CD4-positive, alpha-beta T cell treated with Interleukin-15 for 4 hours (primary cell): ENCODE measurements around the gene INTS11.

Experiments used
- DNase-seq: peaks from one replicate; pipeline ENCODE4 v3.0.0-alpha.2; 2020; ENCODE audit warnings: low spot score

Gene INTS11

GRCh38 chr1:1312450-1313314 is 11.8 kb downstream of the INTS11 start:
- DNase-seq: no peak

- DNase-seq: no peak
These were observed 13.1 kb downstream of the INTS11 start for GRCh38 chr1:1311107-1312104.

- no peak for DNase-seq
These were observed 13.9 kb downstream of the INTS11 start for GRCh38 chr1:1310476-1311053.

DNA sequence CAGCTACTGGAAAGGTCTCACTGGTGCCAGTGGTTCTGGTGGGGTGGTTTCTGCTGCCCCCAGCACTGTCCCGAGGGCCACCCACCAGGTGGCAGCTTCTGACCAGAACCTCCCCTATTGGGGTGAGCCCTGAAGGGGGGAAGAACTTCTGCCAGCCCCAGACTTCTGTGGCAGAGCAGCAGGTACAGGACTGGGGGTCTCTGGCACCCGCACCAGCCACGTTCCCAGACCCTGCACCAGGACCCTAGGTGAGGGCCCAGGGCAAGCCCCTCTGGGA is 14.4 kb downstream of the INTS11 start:
- DNase-seq: no peak

DNA sequence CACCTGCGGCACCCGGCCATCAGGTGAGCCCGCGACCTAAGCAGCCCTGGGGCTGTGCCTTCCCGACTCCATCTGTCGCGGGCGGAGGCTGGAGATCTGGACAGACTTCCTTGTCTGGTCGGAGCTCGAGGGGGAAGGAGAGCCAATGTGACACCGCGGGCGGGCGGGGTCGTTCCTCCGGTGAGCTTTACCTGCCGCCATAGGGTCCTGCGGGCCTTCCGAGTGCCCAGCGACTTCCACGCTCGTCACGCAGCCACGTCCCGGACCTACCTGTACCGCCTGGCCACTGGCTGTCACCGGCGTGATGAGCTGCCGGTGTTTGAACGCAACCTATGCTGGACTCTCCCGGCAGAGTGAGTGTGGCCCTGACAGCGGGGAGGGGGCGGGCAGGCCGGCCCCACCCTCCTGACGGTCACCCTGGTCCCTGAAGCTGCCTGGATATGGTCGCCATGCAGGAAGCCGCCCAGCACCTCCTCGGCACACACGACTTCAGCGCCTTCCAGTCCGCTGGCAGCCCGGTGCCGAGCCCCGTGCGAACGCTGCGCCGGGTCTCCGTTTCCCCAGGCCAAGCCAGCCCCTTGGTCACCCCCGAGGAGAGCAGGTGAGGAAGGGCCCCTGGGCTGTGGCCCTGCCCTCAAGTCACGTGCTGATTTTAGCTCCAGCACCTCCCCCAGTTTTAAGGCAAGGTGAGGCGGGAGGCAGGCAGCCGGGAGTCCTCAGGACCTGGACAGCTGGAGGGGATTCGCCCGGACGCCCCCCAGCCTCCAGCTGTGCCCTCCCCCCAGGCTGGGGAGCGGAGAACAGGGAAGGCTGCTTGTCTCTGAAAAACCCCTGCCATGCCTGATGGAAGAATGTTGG is 15.0 kb downstream of the INTS11 start:
- no peak for DNase-seq

GRCh38 chr1:1308756-1309250 is 15.7 kb downstream of the INTS11 start:
- no peak for DNase-seq

GRCh38 chr1:1307923-1308755 is 16.3 kb downstream of the INTS11 start, which contains the start of the genes ACAP3 and PUSL1:
Gene ACAP3, minus strand, starts transcription at chr1:1307930. Its CDS starts 115 bp downstream, at chr1:1307815.
Gene PUSL1, plus strand, starts transcription at chr1:1308597. Its CDS starts 47 bp downstream, at chr1:1308644.
- DNase-seq: peak; percentile 88

GRCh38 chr1:1307261-1307922 is 17.1 kb downstream of the INTS11 start:
- DNase-seq: no peak

- DNase-seq: no peak
These were observed 17.7 kb downstream of the INTS11 start for GRCh38 chr1:1306661-1307260.

GRCh38 chr1:1306070-1306660 is 18.3 kb downstream of the INTS11 start:
- DNase-seq: no peak

- DNase-seq: peak; percentile 78
These were observed 19.0 kb downstream of the INTS11 start for GRCh38 chr1:1305300-1306069.

DNA sequence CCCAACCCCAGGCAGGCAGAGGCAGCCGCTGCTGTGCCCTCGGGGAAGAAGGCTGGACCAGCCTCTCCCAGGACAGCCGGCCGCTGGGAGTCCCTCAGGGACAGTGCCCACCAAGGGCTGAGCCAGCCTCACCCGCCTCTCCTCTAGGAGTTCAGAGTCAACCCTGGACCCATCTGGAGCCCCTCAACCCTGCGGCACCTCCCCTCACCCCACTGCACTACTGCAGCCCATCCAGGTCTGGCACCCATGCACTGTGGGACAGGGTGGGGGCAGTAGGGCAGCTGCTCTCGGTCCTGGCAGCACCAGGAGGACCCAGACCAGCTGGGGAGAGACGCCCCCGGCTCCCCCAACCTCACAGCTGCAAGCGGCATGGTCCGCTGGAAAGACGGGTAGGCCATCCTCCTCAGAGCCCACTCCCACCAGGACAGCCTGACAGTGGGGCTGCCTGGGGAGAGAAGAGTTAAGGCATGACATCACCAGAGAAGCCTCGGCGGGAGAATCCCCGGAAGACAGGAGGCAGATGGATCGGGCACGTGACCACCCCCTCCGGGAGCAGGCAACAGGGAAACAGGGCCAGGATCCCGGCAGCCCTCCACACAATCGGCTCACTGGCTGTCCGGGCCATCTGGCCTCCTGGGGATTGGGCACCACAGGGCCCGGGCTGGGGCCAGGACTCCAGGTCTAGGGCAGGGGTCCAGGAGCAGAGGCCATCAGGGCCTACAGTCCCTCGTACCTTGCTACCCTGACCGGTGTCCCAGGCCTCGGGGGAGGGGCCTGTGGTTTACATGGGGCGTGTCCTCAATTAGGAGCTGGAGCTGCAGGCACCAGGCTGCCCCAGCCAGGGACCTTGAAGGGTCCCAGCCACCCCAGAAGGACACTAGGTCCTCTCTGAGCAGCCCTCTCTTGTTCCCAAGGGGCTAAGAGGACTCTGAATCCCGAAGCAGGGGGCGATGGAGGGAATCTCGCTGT is 19.8 kb downstream of the INTS11 start:
- no peak for DNase-seq

DNA sequence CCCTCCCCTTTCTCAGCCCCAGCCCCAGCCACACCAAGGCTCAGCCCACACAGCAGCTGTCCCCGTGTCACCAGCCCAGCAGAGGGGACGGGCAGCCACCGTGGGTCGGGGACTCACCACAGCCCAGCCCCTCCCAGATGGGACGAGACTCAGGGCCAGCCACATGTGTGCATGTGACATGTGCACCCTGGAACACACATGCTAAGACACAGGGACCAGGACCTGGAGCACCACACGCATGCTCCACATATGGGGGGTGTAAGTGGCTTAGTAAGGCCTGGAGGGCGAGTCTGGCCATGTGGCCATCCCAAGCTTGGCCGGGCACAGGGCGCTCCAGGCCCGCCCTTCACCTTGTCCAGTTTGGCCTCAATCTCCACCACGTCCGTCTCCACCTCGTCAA is 20.7 kb downstream of the INTS11 start:
- no peak for DNase-seq

- no peak for DNase-seq
These were observed 21.4 kb downstream of the INTS11 start for GRCh38 chr1:1302951-1303509.

- no peak for DNase-seq
These were observed 22.4 kb downstream of the INTS11 start for GRCh38 chr1:1302006-1302430.

DNA sequence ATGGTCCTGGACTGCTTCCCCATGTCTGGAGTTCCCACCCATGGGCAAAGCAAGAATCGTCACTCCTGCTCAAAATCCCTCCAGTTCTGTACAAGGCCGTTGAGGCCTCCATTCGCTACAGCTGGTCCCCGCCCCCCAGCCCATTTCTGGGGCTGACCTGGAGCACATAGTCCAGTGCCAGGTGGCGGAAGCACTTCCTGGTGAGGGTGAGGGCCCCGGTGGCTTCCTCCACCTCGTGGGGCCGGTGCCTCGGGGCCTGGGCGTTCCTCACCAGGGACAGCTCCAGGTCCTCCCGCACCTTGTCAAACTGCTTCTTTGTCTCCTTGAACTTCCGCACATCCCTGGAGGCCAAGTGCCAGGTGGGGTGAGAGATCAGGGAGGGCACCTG is 24.1 kb downstream of the INTS11 start:
- no peak for DNase-seq
